GM19240 (cell line): Measurements from ENCODE around the gene SLC25A29.
"Not testable (repeated sequence)": the region's sequence is repeated elsewhere in the genome, so short reads cannot be mapped to it uniquely, and the experiment has no call there.

Experiments
- DNase-seq: peaks from one replicate; pipeline ENCODE4 v3.0.0; 2011; ENCODE audit warnings: low spot score; ENCODE audit not compliant: insufficient read length

SLC25A29 gene

GRCh38 chr14:100294213-100294962 lies 11.9 kb downstream of the SLC25A29 start:
- no peak for DNase-seq

GRCh38 chr14:100293497-100294212 lies 12.6 kb downstream of the SLC25A29 start:
- no peak for DNase-seq

- DNase-seq: no peak
These were observed 13.3 kb downstream of the SLC25A29 start for GRCh38 chr14:100292776-100293461.

- DNase-seq: no peak
These were observed 13.9 kb downstream of the SLC25A29 start for GRCh38 chr14:100292301-100292775.

- DNase-seq: no peak
These were observed 14.8 kb downstream of the SLC25A29 start for GRCh38 chr14:100291305-100292075.

- DNase-seq: no peak
These were observed 15.5 kb downstream of the SLC25A29 start for GRCh38 chr14:100290607-100291304.

- DNase-seq: no peak
These were observed 16.2 kb downstream of the SLC25A29 start for GRCh38 chr14:100289916-100290606.

- no peak for DNase-seq
These were observed 17.7 kb downstream of the SLC25A29 start for GRCh38 chr14:100288382-100289185.

GRCh38 chr14:100287998-100288295 lies 18.3 kb downstream of the SLC25A29 start:
- DNase-seq: not testable (repeated sequence)

GRCh38 chr14:100287202-100287997 lies 18.8 kb downstream of the SLC25A29 start:
- no peak for DNase-seq

GRCh38 chr14:100286484-100287191 lies 19.6 kb downstream of the SLC25A29 start:
- DNase-seq: no peak

GRCh38 chr14:100285913-100286400 lies 20.3 kb downstream of the SLC25A29 start:
- no peak for DNase-seq

- DNase-seq: peak; percentile 91
These were observed 21.0 kb downstream of the SLC25A29 start for GRCh38 chr14:100285021-100285912.

- no peak for DNase-seq
These were observed 22.0 kb downstream of the SLC25A29 start for GRCh38 chr14:100283984-100284881.

- not testable (repeated sequence) for DNase-seq
These were observed 22.8 kb downstream of the SLC25A29 start for GRCh38 chr14:100283436-100283835.
